Measurements from ENCODE around the gene CHST1. TPM values are rescaled to one million over a fixed set of nuclear protein-coding genes. Genes with fewer than 3 reads are reported as not detected.

The CHST1 gene
- total and polyA plus RNA-seq, 7 experiments from 2014 or later: not detected

- Mint-ChIP-seq H3K27ac (no peak overlapping the region), H3K4me3 (no peak overlapping the region), H3K4me1 (no peaks in the 10 kb centered on the region), H3K36me3 (no peaks in the 10 kb centered on the region), H3K9me3 (peaks cover 0 to 2% (median 0%) of the 10 kb centered on the region in 11 donors), H3K27me3 (peaks cover 0 to 2% (median 0%) of the 10 kb centered on the region in 5 donors)
- H3K9me3 ChIP-seq (ENCODE audit: control insufficient read depth in 2 of 3, low read length in 3 of 3): no peaks in the 10 kb centered on the region
- H3K27me3 ChIP-seq (ENCODE audit: control insufficient read depth in 2 of 2, insufficient read depth in 2 of 2, low read length in 2 of 2): no peaks in the 10 kb centered on the region
- ATAC-seq (no peak), DNase-seq (no peak)
- CTCF ChIA-PET: no interaction called here
- no peak overlapping the region for H3K27ac ChIP-seq (ENCODE audit: low read depth, low read length)
- H3K4me1 ChIP-seq (ENCODE audit: control insufficient read depth in 2 of 2, insufficient read depth in 2 of 2, low read length in 2 of 2): no peaks in the 10 kb centered on the region
- POLR2A ChIA-PET: no interaction called here
- intact Hi-C loops (cut with micrococcal nuclease): no loop called here
- H3K4me3 ChIP-seq (ENCODE audit: low read length): no peak overlapping the region
- no peaks in the 10 kb centered on the region for H3K36me3 ChIP-seq (ENCODE audit: control insufficient read depth in 2 of 3, insufficient read depth in 3 of 3, low read length in 3 of 3)
Measured at GRCh38 chr11:45675646-45676045, 10.2 kb upstream of the CHST1 start.

GRCh38 chr11:45674481-45675190 is 9.2 kb upstream of the CHST1 start:
- Histone ChIP-seq H3K4me1 (ENCODE audit: control insufficient read depth in 2 of 2, insufficient read depth in 2 of 2, low read length in 2 of 2) (no peaks in the 10 kb centered on the region), H3K27ac (ENCODE audit: low read depth, low read length) (no peak overlapping the region), H3K9me3 (ENCODE audit: control insufficient read depth in 2 of 3, low read length in 3 of 3) (no peaks in the 10 kb centered on the region), H3K36me3 (ENCODE audit: control insufficient read depth in 2 of 3, insufficient read depth in 3 of 3, low read length in 3 of 3) (no peaks in the 10 kb centered on the region), H3K4me3 (ENCODE audit: low read length) (no peak overlapping the region), H3K27me3 (ENCODE audit: control insufficient read depth in 2 of 2, insufficient read depth in 2 of 2, low read length in 2 of 2) (no peaks in the 10 kb centered on the region)
- Mint-ChIP-seq H3K36me3 (no peaks in the 10 kb centered on the region), H3K4me1 (no peaks in the 10 kb centered on the region), H3K27ac (no peak overlapping the region), H3K4me3 (no peak overlapping the region), H3K9me3 (peaks cover 0 to 2% (median 0%) of the 10 kb centered on the region in 11 donors), H3K27me3 (peaks cover 0 to 2% (median 0%) of the 10 kb centered on the region in 5 donors)
- POLR2A ChIA-PET: no interaction called here
- intact Hi-C loops (cut with micrococcal nuclease): no loop called here
- CTCF ChIA-PET: no interaction called here
- DNase-seq (no peak), ATAC-seq (no peak)

- Mint-ChIP-seq H3K27ac (no peak overlapping the region), H3K9me3 (peaks cover 0 to 2% (median 0%) of the 10 kb centered on the region in 11 donors), H3K4me1 (no peaks in the 10 kb centered on the region), H3K27me3 (peaks cover 4 to 10% (median 7%) of the 10 kb centered on the region in 5 donors), H3K36me3 (no peaks in the 10 kb centered on the region), H3K4me3 (no peak overlapping the region)
- no peaks in the 10 kb centered on the region for H3K9me3 ChIP-seq (ENCODE audit: control insufficient read depth in 2 of 3, low read length in 3 of 3)
- ChIA-PET CTCF (no interaction called here), POLR2A (no interaction called here)
- no peak for DNase-seq
- H3K27me3 ChIP-seq (ENCODE audit: control insufficient read depth in 2 of 2, insufficient read depth in 2 of 2, low read length in 2 of 2): no peaks in the 10 kb centered on the region
- no peak for ATAC-seq
- no peak overlapping the region for H3K4me3 ChIP-seq (ENCODE audit: low read length)
- H3K36me3 ChIP-seq (ENCODE audit: control insufficient read depth in 2 of 3, insufficient read depth in 3 of 3, low read length in 3 of 3): no peaks in the 10 kb centered on the region
- H3K4me1 ChIP-seq (ENCODE audit: control insufficient read depth in 2 of 2, insufficient read depth in 2 of 2, low read length in 2 of 2): no peaks in the 10 kb centered on the region
- intact Hi-C loops (cut with micrococcal nuclease): no loop called here
- H3K27ac ChIP-seq (ENCODE audit: low read depth, low read length): no peak overlapping the region
Measured at GRCh38 chr11:45673441-45673840, 8.0 kb upstream of the CHST1 start.

GRCh38 chr11:45672593-45672992 is 7.2 kb upstream of the CHST1 start:
- Histone ChIP-seq H3K36me3 (ENCODE audit: control insufficient read depth in 2 of 3, insufficient read depth in 3 of 3, low read length in 3 of 3) (no peaks in the 10 kb centered on the region), H3K4me1 (ENCODE audit: control insufficient read depth in 2 of 2, insufficient read depth in 2 of 2, low read length in 2 of 2) (no peaks in the 10 kb centered on the region), H3K27ac (ENCODE audit: low read depth, low read length) (no peak overlapping the region), H3K9me3 (ENCODE audit: control insufficient read depth in 2 of 3, low read length in 3 of 3) (no peaks in the 10 kb centered on the region), H3K27me3 (ENCODE audit: control insufficient read depth in 2 of 2, insufficient read depth in 2 of 2, low read length in 2 of 2) (no peaks in the 10 kb centered on the region), H3K4me3 (ENCODE audit: low read length) (no peak overlapping the region)
- intact Hi-C loops (cut with micrococcal nuclease): no loop called here
- ChIA-PET CTCF (no interaction called here), POLR2A (no interaction called here)
- Mint-ChIP-seq H3K36me3 (no peaks in the 10 kb centered on the region), H3K27me3 (peaks cover 9 to 17% (median 16%) of the 10 kb centered on the region in 5 donors), H3K4me1 (no peaks in the 10 kb centered on the region), H3K9me3 (peaks cover 0 to 2% (median 0%) of the 10 kb centered on the region in 11 donors), H3K4me3 (no peak overlapping the region), H3K27ac (no peak overlapping the region)
- ATAC-seq (no peak), DNase-seq (no peak)

GRCh38 chr11:45671246-45672171 is 6.1 kb upstream of the CHST1 start:
- DNase-seq: no peak
- POLR2A ChIA-PET: no interaction called here
- H3K27me3 Mint-ChIP-seq: peaks cover 19 to 27% (median 26%) of the 10 kb centered on the region in 5 donors
- H3K27me3 ChIP-seq (ENCODE audit: control insufficient read depth in 2 of 2, insufficient read depth in 2 of 2, low read length in 2 of 2): no peaks in the 10 kb centered on the region
- no peak overlapping the region for H3K27ac Mint-ChIP-seq
- no peak overlapping the region for H3K27ac ChIP-seq (ENCODE audit: low read depth, low read length)
- no peak overlapping the region for H3K4me3 Mint-ChIP-seq
- H3K9me3 Mint-ChIP-seq: no peaks in the 10 kb centered on the region
- CTCF ChIA-PET: no interaction called here
- intact Hi-C loops (cut with micrococcal nuclease): no loop called here
- no peaks in the 10 kb centered on the region for H3K9me3 ChIP-seq (ENCODE audit: control insufficient read depth in 2 of 3, low read length in 3 of 3)
- no peak for ATAC-seq
- no peaks in the 10 kb centered on the region for H3K4me1 Mint-ChIP-seq
- H3K4me1 ChIP-seq (ENCODE audit: control insufficient read depth in 2 of 2, insufficient read depth in 2 of 2, low read length in 2 of 2): no peaks in the 10 kb centered on the region
- no peaks in the 10 kb centered on the region for H3K36me3 Mint-ChIP-seq
- no peaks in the 10 kb centered on the region for H3K36me3 ChIP-seq (ENCODE audit: control insufficient read depth in 2 of 3, insufficient read depth in 3 of 3, low read length in 3 of 3)
- H3K4me3 ChIP-seq (ENCODE audit: low read length): no peak overlapping the region

- no peaks in the 10 kb centered on the region for H3K9me3 ChIP-seq (ENCODE audit: control insufficient read depth in 2 of 3, low read length in 3 of 3)
- Mint-ChIP-seq H3K27me3 (peaks cover 25 to 35% (median 33%) of the 10 kb centered on the region in 5 donors), H3K36me3 (no peaks in the 10 kb centered on the region), H3K9me3 (no peaks in the 10 kb centered on the region), H3K4me1 (peaks cover 0 to 4% (median 0%) of the 10 kb centered on the region in 7 donors), H3K4me3 (no peak overlapping the region), H3K27ac (no peak overlapping the region)
- CTCF ChIA-PET: no interaction called here
- H3K27ac ChIP-seq (ENCODE audit: low read depth, low read length): no peak overlapping the region
- intact Hi-C loops (cut with micrococcal nuclease): no loop called here
- no peaks in the 10 kb centered on the region for H3K27me3 ChIP-seq (ENCODE audit: control insufficient read depth in 2 of 2, insufficient read depth in 2 of 2, low read length in 2 of 2)
- POLR2A ChIA-PET: no interaction called here
- H3K4me1 ChIP-seq (ENCODE audit: control insufficient read depth in 2 of 2, insufficient read depth in 2 of 2, low read length in 2 of 2): no peaks in the 10 kb centered on the region
- DNase-seq (no peak), ATAC-seq (no peak)
- no peak overlapping the region for H3K4me3 ChIP-seq (ENCODE audit: low read length)
- no peaks in the 10 kb centered on the region for H3K36me3 ChIP-seq (ENCODE audit: control insufficient read depth in 2 of 3, insufficient read depth in 3 of 3, low read length in 3 of 3)
Measured at GRCh38 chr11:45670386-45671135, 5.1 kb upstream of the CHST1 start.

Measured in naive thymus-derived CD4-positive, alpha-beta T cell (primary cell).